ENCODE data around the gene PRUNE1. TPM values are rescaled to one million over a fixed set of nuclear protein-coding genes. Genes with fewer than 3 reads are reported as not detected.

PRUNE1 gene
- total and polyA plus RNA-seq, 2 of the 4 experiments (the other 2 are of a cell fraction): 7.9 to 9.4 TPM

DNA sequence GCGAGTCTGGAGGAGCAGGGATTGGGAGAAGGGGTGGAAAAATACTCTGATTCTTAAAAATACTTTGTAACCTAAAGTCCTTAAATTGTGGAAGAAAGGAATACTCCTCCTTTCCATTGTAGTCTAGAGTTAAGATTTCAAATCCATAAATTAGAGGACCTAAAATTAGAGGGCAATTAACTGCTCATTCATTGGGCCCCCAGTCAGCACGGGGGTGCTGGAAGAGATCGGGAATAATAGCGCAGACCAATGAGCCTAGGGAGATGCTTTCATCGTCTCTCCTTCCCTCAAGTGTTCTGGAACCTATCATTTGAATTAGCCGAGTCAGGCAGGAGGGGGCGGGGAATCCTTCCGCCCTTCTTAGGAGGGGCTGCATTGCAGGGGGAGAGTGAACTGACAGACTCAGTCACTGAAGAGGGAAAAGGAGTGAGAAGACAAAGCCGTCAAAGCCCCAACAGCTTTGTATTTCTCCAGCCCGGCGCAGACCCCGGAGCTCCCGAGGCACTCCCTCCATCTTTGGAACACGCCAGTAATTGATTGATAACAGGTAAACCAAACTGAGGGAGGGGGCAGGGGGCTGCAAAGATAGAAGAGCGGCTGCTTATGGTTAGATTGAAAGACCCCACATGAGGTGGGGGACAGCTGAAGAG is 51.9 kb downstream of the PRUNE1 start, which contains the start of gene MLLT11:
TSS of gene MLLT11 (plus strand) at position 391 of the 650 bp plus-strand sequence. CDS start 6,828 bp downstream, outside the sequence.
- Histone ChIP-seq H3K4me1 (ENCODE audit: control insufficient read depth, insufficient read depth, low read length) (peaks cover 15% of the 10 kb centered on the region), H3K4me3 (ENCODE audit: insufficient read depth, low read depth, low read length) (peak within 1 kb of the TSS; percentile 89)
- 0% methylated on average over 1 of the region's 15 CpGs; no CpG with 5 or more reads in 1 of the 2 experiments for WGBS, 2 experiments (ENCODE audit: extremely low coverage in 2 of 2, insufficient read length in 1 of 2)
- peak; percentile 41; the same call in 1 of the 2 replicates for TF ChIP-seq MAZ (IDR thresholded peaks at IDR 0.05; ENCODE audit: borderline replicate concordance, low read depth, low read length)
- no peak for TF ChIP-seq RCOR1 (IDR thresholded peaks at IDR 0.05; ENCODE audit: insufficient replicate concordance, low read length)
- peak; percentile 62; the same call in 1 of the 2 replicates for TF ChIP-seq MAFK (IDR thresholded peaks at IDR 0.05; ENCODE audit: low read depth, low read length)
- TF ChIP-seq, protein P1, sequence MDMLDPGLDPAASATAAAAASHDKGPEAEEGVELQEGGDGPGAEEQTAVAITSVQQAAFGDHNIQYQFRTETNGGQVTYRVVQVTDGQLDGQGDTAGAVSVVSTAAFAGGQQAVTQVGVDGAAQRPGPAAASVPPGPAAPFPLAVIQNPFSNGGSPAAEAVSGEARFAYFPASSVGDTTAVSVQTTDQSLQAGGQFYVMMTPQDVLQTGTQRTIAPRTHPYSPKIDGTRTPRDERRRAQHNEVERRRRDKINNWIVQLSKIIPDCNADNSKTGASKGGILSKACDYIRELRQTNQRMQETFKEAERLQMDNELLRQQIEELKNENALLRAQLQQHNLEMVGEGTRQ (IDR thresholded peaks at IDR 0.05; ENCODE audit: low read depth, low read length): 0 out of 2 replicates have a peak, but pooled peaks have one; percentile 6
- no peak for TF ChIP-seq SMC3 (IDR thresholded peaks at IDR 0.05; ENCODE audit: low read depth, low read length)
- no peak for TF ChIP-seq MXI1 (IDR thresholded peaks at IDR 0.05; ENCODE audit: borderline replicate concordance, low read depth, low read length)
- TF ChIP-seq RAD21 (IDR thresholded peaks at IDR 0.05; ENCODE audit: low read length): no peak
- no peak for TF ChIP-seq BHLHE40 (IDR thresholded peaks at IDR 0.05; ENCODE audit: low read depth, low read length)
- TF ChIP-seq, protein P2, sequence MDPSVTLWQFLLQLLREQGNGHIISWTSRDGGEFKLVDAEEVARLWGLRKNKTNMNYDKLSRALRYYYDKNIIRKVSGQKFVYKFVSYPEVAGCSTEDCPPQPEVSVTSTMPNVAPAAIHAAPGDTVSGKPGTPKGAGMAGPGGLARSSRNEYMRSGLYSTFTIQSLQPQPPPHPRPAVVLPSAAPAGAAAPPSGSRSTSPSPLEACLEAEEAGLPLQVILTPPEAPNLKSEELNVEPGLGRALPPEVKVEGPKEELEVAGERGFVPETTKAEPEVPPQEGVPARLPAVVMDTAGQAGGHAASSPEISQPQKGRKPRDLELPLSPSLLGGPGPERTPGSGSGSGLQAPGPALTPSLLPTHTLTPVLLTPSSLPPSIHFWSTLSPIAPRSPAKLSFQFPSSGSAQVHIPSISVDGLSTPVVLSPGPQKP (IDR thresholded peaks at IDR 0.05; ENCODE audit: borderline replicate concordance, low read depth, low read length): no peak
- TF ChIP-seq RFX5 (IDR thresholded peaks at IDR 0.05; ENCODE audit: low read depth, low read length): no peak
- 0 out of 2 replicates have a peak, but pooled peaks have one; percentile 37 for TF ChIP-seq CHD1 (IDR thresholded peaks at IDR 0.05; ENCODE audit: low read depth, low read length)
- no peak for TF ChIP-seq CEBPB (IDR thresholded peaks at IDR 0.05; ENCODE audit: low read depth, low read length)
- TF ChIP-seq, protein P3, sequence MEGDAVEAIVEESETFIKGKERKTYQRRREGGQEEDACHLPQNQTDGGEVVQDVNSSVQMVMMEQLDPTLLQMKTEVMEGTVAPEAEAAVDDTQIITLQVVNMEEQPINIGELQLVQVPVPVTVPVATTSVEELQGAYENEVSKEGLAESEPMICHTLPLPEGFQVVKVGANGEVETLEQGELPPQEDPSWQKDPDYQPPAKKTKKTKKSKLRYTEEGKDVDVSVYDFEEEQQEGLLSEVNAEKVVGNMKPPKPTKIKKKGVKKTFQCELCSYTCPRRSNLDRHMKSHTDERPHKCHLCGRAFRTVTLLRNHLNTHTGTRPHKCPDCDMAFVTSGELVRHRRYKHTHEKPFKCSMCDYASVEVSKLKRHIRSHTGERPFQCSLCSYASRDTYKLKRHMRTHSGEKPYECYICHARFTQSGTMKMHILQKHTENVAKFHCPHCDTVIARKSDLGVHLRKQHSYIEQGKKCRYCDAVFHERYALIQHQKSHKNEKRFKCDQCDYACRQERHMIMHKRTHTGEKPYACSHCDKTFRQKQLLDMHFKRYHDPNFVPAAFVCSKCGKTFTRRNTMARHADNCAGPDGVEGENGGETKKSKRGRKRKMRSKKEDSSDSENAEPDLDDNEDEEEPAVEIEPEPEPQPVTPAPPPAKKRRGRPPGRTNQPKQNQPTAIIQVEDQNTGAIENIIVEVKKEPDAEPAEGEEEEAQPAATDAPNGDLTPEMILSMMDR (conservative IDR thresholded peaks at IDR 0.05; ENCODE audit: low read depth, low read length): no peak
- TF ChIP-seq FOS (IDR thresholded peaks at IDR 0.05; ENCODE audit: low read depth, low read length): no peak

More for the DNA sequence above, 51.9 kb downstream of the PRUNE1 start, which contains the start of gene MLLT11:
- peak within 1 kb of the TSS; percentile 99 for H2AK9ac ChIP-seq (replicated peaks; ENCODE audit: low read depth, low read length, poor library complexity)
- H4K5ac ChIP-seq (ENCODE audit: low read depth, low read length): peak within 1 kb of the TSS; percentile 91
- H4K91ac ChIP-seq (ENCODE audit: insufficient read depth, low read depth, low read length): peak within 1 kb of the TSS; percentile 90
- H2BK20ac ChIP-seq (ENCODE audit: low read depth, low read length): peak within 1 kb of the TSS; percentile 36
- H3K14ac ChIP-seq (replicated peaks; ENCODE audit: low read depth, low read length): peak within 1 kb of the TSS; percentile 99
- H2BK120ac ChIP-seq (ENCODE audit: low read depth, low read length): peak within 1 kb of the TSS; percentile 87
- H3K9me3 ChIP-seq (ENCODE audit: control insufficient read depth, insufficient read depth, low read length): no peaks in the 10 kb centered on the region
- H4K8ac ChIP-seq (ENCODE audit: low read depth in 2 of 2, low read length in 2 of 2): peak within 1 kb of the TSS; percentile 46 to 95
- H2BK5ac ChIP-seq (ENCODE audit: low read depth, low read length, poor library complexity, severe bottlenecking): peak within 1 kb of the TSS; percentile 100
- CTCF ChIA-PET: no interaction called here
- H3K23ac ChIP-seq (ENCODE audit: low read depth, low read length): peak within 1 kb of the TSS; percentile 96
- peaks cover 23% of the 10 kb centered on the region for H3K9me1 ChIP-seq (ENCODE audit: insufficient read depth, low read length)
- ATAC-seq (ENCODE audit: low read depth): peak; percentile 41
- in situ Hi-C loops (cut with MboI; ENCODE audit: low sequenced_read_pairs) (no loop called here), dilution Hi-C loops (cut with HindIII; ENCODE audit: low sequenced_read_pairs, unreplicated experiment) (no loop called here), intact Hi-C loops (cut with micrococcal nuclease) (loop anchor here (5.0 kb wide), 1 partner anchor 53 kb away; the partner anchor contains the start of genes MINDY1 and PRUNE1)
- peak within 1 kb of the TSS; percentile 91; the same call in 2 of the 3 replicates for H2BK15ac ChIP-seq (ENCODE audit: low read depth, low read length)
- H3K27me3 ChIP-seq (ENCODE audit: control insufficient read depth, insufficient read depth, low read length): no peaks in the 10 kb centered on the region
- H2AK5ac ChIP-seq (ENCODE audit: low read depth, low read length): peak within 1 kb of the TSS; percentile 92
- H3K56ac ChIP-seq (ENCODE audit: extremely low read depth, insufficient read depth, low read length): peak within 1 kb of the TSS; percentile 94
- peak within 1 kb of the TSS; percentile 96 for H2AFZ ChIP-seq (replicated peaks; ENCODE audit: low read length, poor library complexity)
- peaks cover 39% of the 10 kb centered on the region for H4K20me1 ChIP-seq (ENCODE audit: insufficient read depth, low read length)
- peak within 1 kb of the TSS; percentile 70 for H3K18ac ChIP-seq (ENCODE audit: low read depth, low read length)
- H3K79me1 ChIP-seq (ENCODE audit: low read depth in 1 of 2, low read length in 2 of 2): peaks cover 25 to 64% of the 10 kb centered on the region in 2 experiments
- peak within 1 kb of the TSS; percentile 98 for H3K9ac ChIP-seq (ENCODE audit: low read depth, low read length)
- H3K27ac ChIP-seq (ENCODE audit: insufficient read depth, low read length): peak within 1 kb of the TSS; percentile 99
- H3K36me3 ChIP-seq (ENCODE audit: control insufficient read depth, insufficient read depth, low read length): peaks cover 17% of the 10 kb centered on the region
- peak within 1 kb of the TSS; percentile 97 for H3K4ac ChIP-seq (ENCODE audit: low read depth, low read length)
- POLR2A ChIA-PET (ENCODE audit: unreplicated experiment): interaction anchor here (0.8 to 1.0 kb wide), 2 partner anchors 11 kb away, joined by 3 to 4 read pairs; no protein-coding TSS in a partner anchor
- peak; percentile 69 for DNase-seq
- peak within 1 kb of the TSS; percentile 98 for H3K4me2 ChIP-seq (ENCODE audit: low read depth, low read length)
- no TSS peak for BruUV-seq (replicated peaks)

Measured in IMR-90 (cell line).